D721Med (cell line): Measurements from ENCODE around the gene TRIM60.
"Not testable (repeated sequence)": the region's sequence is repeated elsewhere in the genome, so short reads cannot be mapped to it uniquely, and the experiment has no call there.

ENCODE experiments used
- DNase-seq: peaks from one replicate; pipeline ENCODE4 v3.0.0; 2011; ENCODE audit warnings: low spot score; ENCODE audit not compliant: insufficient read length
- FAIRE-seq: peaks from 2 replicates; lab custom pipeline; 2011; peaks lifted over from hg19 to GRCh38; lab: Jason Lieb, UNC
- TF ChIP-seq, protein P1 (sequence below): IDR thresholded peaks from 2 replicates; pipeline ENCODE4 v1.5.1; 2012; ENCODE audit warnings: mild to moderate bottlenecking, control low read depth; ENCODE audit not compliant: insufficient read depth; ENCODE audit errors: missing control alignments

TRIM60 gene

GRCh38 chr4:165016971-165017370 lies 14.8 kb upstream of the TRIM60 start:
- DNase-seq (no peak), FAIRE-seq (no peak)
- TF ChIP-seq, protein P1, sequence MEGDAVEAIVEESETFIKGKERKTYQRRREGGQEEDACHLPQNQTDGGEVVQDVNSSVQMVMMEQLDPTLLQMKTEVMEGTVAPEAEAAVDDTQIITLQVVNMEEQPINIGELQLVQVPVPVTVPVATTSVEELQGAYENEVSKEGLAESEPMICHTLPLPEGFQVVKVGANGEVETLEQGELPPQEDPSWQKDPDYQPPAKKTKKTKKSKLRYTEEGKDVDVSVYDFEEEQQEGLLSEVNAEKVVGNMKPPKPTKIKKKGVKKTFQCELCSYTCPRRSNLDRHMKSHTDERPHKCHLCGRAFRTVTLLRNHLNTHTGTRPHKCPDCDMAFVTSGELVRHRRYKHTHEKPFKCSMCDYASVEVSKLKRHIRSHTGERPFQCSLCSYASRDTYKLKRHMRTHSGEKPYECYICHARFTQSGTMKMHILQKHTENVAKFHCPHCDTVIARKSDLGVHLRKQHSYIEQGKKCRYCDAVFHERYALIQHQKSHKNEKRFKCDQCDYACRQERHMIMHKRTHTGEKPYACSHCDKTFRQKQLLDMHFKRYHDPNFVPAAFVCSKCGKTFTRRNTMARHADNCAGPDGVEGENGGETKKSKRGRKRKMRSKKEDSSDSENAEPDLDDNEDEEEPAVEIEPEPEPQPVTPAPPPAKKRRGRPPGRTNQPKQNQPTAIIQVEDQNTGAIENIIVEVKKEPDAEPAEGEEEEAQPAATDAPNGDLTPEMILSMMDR: no peak

DNA sequence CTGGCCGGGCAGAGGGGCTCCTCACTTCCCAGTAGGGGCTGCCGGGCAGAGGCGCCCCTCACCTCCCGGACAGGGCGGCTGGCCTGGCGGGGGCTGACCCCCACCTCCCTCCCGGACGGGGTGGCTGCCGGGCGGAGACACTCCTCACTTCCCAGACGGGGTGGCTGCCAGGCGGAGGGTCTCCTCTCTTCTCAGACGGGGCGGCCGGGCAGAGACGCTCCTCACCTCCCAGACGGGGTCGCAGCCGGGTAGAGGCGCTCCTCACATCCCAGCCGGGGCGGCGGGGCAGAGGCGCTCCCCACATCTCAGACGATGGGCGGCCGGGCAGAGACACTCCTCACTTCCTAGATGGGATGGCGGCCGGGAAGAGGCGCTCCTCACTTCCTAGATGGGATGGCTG lies 11.8 kb upstream of the TRIM60 start:
- FAIRE-seq, DNase-seq: not testable (repeated sequence)

DNA sequence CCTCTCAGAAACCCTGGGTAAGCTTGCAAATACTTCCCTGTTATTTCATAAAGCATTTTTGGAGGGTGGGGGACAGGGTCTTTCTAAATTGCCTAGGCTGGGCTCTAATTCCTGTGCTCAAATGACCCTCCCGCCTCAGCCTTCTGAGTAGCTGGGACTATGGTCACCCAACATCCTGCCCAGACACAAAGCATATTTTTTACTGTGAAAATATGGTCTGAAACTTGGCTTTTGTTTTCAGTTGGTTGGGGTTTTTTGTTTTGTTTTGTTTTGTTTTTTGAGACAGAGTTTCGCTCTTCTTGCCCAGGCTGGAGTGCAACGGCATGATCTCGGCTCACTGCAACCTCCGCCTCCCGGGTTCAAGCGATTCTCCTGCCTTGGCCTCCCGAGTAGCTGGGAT lies 6.0 kb upstream of the TRIM60 start:
- not testable (repeated sequence) for DNase-seq, FAIRE-seq

DNA sequence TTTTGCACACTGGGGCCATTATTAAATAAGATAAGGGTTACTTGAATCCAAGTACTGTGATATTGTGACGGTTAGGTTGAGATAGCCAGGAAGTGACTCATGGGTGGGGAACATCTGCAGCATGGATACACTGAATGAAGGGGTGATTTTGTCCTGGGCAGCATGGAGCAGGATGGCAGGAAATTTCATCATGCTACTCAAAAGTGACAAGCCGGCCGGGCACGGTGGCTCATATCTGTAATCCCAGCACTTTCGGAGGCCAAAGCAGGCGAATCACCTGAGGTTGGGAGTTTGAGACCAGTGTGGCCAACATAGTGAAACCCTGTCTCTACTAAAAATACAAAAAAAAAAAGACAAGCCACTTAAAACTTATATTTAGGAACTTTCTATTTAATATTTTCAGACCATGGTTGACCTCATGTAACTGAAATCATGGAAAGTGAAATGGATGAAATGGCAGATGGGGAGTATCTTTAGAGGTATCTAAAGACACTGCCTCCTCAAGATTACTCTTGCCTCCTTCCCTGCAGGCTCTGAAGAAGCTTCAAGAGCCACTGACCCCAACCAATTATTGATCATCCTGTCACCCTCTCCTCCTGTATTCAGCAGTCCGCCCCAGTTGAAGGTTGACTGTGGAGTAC lies 3.9 kb upstream of the TRIM60 start:
- FAIRE-seq (no peak), DNase-seq (no peak)
- TF ChIP-seq, protein P1: no peak

DNA sequence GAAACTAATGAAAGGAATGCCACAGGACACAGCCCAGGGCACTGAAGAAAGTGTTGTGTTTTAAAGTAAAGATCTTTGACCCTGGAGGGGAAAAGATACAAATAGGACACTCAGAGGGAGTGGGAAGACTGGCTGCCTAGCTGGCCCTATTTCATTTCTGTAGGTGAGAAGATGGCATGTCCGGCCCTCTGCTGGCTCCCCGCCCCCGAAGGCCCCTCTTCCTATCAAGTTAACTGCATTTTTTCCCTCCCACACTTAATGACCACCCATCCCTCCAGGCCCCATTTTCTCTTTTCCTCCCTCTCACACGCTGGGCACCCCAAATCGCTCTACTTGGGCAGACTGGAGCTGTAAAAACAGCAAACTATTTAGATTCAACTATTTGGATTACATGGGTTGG lies 16.4 kb downstream of the TRIM60 start:
- DNase-seq (no peak), FAIRE-seq (no peak)
- TF ChIP-seq, protein P1: no peak

- no peak for FAIRE-seq
- TF ChIP-seq, protein P1: no peak
These were observed 20.8 kb downstream of the TRIM60 start for GRCh38 chr4:165052627-165053026.

GRCh38 chr4:165053645-165054044 lies 21.8 kb downstream of the TRIM60 start, which contains the start of gene TRIM75:
TRIM75 (plus strand) TSS chr4:165053866; CDS start chr4:165059148, 5,282 bp downstream.
- FAIRE-seq (no peak), DNase-seq (no peak)
- TF ChIP-seq, protein P1: no peak

More at GRCh38 chr4:165052627-165053026, 20.8 kb downstream of the TRIM60 start:
- no peak for DNase-seq

DNA sequence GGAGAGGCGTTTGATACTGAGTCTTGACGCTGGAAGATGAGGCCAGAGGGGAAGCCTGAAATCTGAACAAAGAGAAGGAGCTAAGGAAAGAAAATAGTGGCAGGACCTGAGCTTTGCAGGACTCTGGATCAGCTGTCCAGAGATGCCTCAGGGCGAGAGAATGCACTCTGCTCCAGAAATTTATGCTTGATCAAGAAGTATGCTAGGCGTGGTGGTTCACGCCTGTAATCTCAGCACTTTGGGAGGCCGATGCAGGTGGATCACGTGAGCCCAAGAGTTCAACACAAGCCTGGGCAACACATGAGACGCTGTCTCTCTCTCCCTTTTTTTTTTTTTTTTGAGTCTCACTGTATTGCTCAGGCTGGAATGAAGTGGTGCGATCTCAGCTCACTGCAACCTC lies 23.8 kb downstream of the TRIM60 start:
- TF ChIP-seq, protein P1: no peak
- FAIRE-seq: no peak
- no peak for DNase-seq
